T-helper 2 cell treated with Interferon-gamma antibody and Interleukin-4, amounts not matched to agents 5 μg/mL and 100 μg/mL, for 36 hours (primary cell): ENCODE results near the gene MBOAT2.
"Not testable (repeated sequence)": the region's sequence is repeated elsewhere in the genome, so short reads cannot be mapped to it uniquely, and the experiment has no call there.

Experiments used
- DNase-seq: peaks from one replicate; pipeline ENCODE4 v3.0.0; 2021; ENCODE audit warnings: low spot score
- H3K27ac Mint-ChIP-seq: one replicate; pipeline ENCODE4 v1.8.0; 2021; ENCODE audit warnings: mild to moderate bottlenecking, mixed read lengths
- H3K27me3 Mint-ChIP-seq: one replicate; pipeline ENCODE4 v1.8.0; 2021; ENCODE audit warnings: low read depth, mixed read lengths
- H3K36me3 Mint-ChIP-seq: one replicate; pipeline ENCODE4 v1.8.0; 2021; ENCODE audit warnings: low read depth, mixed read lengths
- H3K4me1 Mint-ChIP-seq: one replicate; pipeline ENCODE4 v1.8.0; 2021; ENCODE audit warnings: low read depth, mixed read lengths
- H3K4me3 Mint-ChIP-seq: one replicate; pipeline ENCODE4 v1.8.0; 2022; ENCODE audit warnings: mild to moderate bottlenecking, moderate library complexity, mixed read lengths
- H3K9me3 Mint-ChIP-seq: one replicate; pipeline ENCODE4 v1.8.0; 2021; ENCODE audit warnings: mixed read lengths

The MBOAT2 gene

DNA sequence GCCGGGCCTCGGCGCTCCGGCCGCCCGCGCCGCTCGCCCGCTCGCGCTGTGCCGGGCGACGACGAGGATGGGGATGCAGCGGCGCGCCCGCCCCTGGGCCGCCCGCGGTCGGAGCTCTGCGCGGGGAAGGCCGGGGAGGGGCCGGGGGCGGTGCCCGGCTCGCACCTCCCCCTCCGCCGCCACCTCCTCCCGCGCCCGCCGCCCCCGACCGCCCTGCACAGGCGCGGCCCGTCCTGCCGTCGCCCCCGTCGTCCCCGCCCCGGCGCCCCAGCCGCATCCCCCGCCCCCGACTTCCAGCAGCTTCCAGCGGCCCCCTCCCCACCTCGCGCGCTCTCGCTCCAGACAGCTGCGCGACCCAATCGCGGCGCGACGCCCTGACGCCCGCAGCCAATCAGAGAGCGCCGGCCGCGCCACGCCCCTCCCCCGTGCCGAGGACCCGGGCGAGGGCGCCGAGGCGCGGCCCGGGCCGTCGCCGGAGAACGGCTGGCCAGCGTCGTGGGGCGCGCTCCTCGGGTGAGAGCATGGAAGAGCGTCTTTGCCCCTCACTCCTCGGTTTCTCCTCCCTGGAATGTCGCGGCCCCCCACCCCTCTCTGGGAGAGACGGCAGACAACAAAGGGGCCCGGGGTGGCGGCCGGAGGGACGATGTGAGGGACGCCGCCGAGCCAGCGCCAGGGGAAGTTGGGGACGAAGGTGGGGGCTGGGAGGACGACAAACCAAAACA lies at the start of gene MBOAT2:
TSS of gene MBOAT2 (minus strand) at position 69 of the 722 bp plus-strand sequence. CDS start 70 bp downstream, outside the sequence.
- no peaks in the 10 kb centered on the region for H3K36me3 Mint-ChIP-seq
- H3K4me3 Mint-ChIP-seq = peak within 1 kb of the TSS; percentile 75
- H3K27me3 Mint-ChIP-seq = peaks cover 22% of the 10 kb centered on the region
- peak within 1 kb of the TSS; percentile 35 for H3K27ac Mint-ChIP-seq
- H3K9me3 Mint-ChIP-seq = no peaks in the 10 kb centered on the region
- peaks cover 12% of the 10 kb centered on the region for H3K4me1 Mint-ChIP-seq
- DNase-seq = peak; percentile 81

DNA sequence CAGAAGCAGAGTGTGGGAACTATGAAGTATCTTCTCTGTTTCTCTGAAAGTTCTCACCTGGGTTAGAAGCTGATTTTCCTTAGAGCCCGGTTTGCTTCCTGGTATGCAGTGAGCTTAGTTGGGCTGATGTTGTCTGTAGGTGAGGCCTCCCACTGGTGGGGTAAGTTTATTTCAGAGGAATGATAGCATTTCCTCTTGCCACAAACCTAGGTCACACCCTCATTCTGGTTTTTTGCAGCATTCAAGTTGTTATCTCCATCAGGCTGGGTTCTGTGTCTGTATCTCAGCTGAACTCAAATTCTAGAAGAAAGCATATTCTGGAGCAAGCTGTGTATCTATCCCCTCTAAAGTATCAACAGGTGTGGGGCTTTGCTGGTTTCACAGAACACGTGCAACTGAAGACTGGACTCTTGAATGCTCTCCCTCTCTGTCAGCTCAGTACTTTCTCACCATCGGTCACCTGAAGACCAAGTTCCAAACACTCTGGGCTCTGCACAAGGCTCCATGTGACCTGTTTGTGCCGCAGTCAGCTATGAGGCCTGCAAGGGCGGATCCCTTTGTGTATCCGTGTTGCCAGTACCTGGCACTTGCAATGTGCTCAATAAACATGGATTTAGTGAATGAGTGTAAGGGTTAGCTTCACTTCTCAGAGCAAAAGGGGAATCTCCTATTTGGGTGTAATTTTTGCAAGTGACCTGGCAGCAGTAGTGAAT lies 49.5 kb upstream of the MBOAT2 start:
- Mint-ChIP-seq H3K36me3 (peaks cover 1% of the 10 kb centered on the region), H3K9me3 (peaks cover 9% of the 10 kb centered on the region), H3K27ac (no peak overlapping the region), H3K4me3 (peak overlapping the region; percentile 12), H3K4me1 (peaks cover 14% of the 10 kb centered on the region), H3K27me3 (peaks cover 8% of the 10 kb centered on the region)
- DNase-seq = no peak

GRCh38 chr2:9051451-9051850 lies 48.0 kb upstream of the MBOAT2 start:
- DNase-seq, H3K4me3 Mint-ChIP-seq, H3K9me3 Mint-ChIP-seq, H3K27ac Mint-ChIP-seq, H3K27me3 Mint-ChIP-seq, H3K36me3 Mint-ChIP-seq: not testable (repeated sequence)
- H3K4me1 Mint-ChIP-seq = peaks cover 14% of the 10 kb centered on the region

- Mint-ChIP-seq H3K4me1 (peaks cover 8% of the 10 kb centered on the region), H3K9me3 (peaks cover 3% of the 10 kb centered on the region), H3K27me3 (peaks cover 6% of the 10 kb centered on the region), H3K36me3 (no peaks in the 10 kb centered on the region), H3K4me3 (no peak overlapping the region), H3K27ac (no peak overlapping the region)
- no peak for DNase-seq
Observed at GRCh38 chr2:9050122-9050809, 46.8 kb upstream of the MBOAT2 start.

GRCh38 chr2:9045595-9045994 lies 42.1 kb upstream of the MBOAT2 start:
- Mint-ChIP-seq H3K27me3 (peaks cover 2% of the 10 kb centered on the region), H3K27ac (no peak overlapping the region), H3K4me3 (no peak overlapping the region), H3K4me1 (no peaks in the 10 kb centered on the region), H3K36me3 (no peaks in the 10 kb centered on the region), H3K9me3 (no peaks in the 10 kb centered on the region)
- no peak for DNase-seq

DNA sequence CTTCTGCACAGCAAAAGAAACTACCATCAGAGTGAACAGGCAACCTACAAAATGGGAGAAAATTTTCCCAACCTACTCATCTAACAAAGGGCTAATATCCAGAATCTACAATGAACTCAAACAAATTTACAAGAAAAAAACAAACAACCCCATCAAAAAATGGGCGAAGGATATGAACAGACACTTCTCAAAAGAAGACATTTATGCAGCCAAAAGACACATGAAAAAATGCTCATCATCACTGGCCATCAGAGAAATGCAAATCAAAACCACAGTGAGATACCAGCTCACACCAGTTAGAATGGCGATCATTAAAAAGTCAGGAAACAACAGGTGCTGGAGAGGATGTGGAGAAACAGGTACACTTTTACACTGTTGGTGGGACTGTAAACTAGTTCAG lies 40.0 kb upstream of the MBOAT2 start:
- not testable (repeated sequence) for H3K4me1 Mint-ChIP-seq, H3K4me3 Mint-ChIP-seq, DNase-seq, H3K27me3 Mint-ChIP-seq, H3K9me3 Mint-ChIP-seq, H3K36me3 Mint-ChIP-seq, H3K27ac Mint-ChIP-seq

GRCh38 chr2:9037166-9037565 lies 33.7 kb upstream of the MBOAT2 start:
- DNase-seq = no peak
- H3K4me3 Mint-ChIP-seq = no peak overlapping the region
- H3K4me1 Mint-ChIP-seq = peaks cover 18% of the 10 kb centered on the region
- H3K27ac Mint-ChIP-seq = no peak overlapping the region
- peaks cover 21% of the 10 kb centered on the region for H3K27me3 Mint-ChIP-seq
- peaks cover 6% of the 10 kb centered on the region for H3K9me3 Mint-ChIP-seq
- no peaks in the 10 kb centered on the region for H3K36me3 Mint-ChIP-seq

GRCh38 chr2:9033385-9034168 lies 30.1 kb upstream of the MBOAT2 start:
- H3K4me3 Mint-ChIP-seq = peak overlapping the region; percentile 38
- peaks cover 18% of the 10 kb centered on the region for H3K4me1 Mint-ChIP-seq
- no peak overlapping the region for H3K27ac Mint-ChIP-seq
- peaks cover 42% of the 10 kb centered on the region for H3K27me3 Mint-ChIP-seq
- no peak for DNase-seq
- no peaks in the 10 kb centered on the region for H3K36me3 Mint-ChIP-seq
- peaks cover 6% of the 10 kb centered on the region for H3K9me3 Mint-ChIP-seq

DNA sequence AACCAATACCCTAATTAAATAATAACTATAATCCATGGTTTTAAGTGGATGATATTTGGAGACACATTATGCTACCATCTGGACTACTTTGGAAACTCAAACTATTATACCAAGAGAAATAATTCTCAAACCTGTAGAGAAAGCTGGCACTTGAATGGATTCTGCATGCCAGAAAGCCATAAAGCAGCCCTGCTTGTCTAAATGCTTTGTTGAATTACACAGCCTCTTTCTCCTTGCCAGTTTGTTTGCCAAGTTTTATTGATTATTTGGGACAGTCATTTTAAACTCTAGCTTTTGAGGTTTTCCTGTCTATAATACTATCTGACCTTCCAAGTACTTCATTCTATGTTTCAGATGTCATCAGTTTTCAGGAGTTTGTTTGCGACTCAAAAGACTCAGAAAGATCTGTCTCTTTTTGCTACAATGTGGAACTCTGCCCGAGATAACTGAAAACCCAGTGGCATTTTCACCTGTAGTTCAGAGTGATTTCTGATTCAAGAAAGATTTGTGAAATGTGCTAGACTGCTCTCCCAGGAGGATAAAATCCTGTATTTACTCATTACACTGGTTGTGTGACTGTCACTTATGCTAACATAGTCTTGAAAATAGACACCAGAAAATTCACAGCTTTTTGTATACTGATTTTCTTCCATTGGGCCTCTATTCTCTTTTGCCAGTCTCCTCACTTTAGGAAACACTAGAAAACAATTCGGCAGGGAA lies 29.2 kb upstream of the MBOAT2 start:
- H3K4me1 Mint-ChIP-seq = peaks cover 18% of the 10 kb centered on the region
- DNase-seq = no peak
- peaks cover 45% of the 10 kb centered on the region for H3K27me3 Mint-ChIP-seq
- H3K9me3 Mint-ChIP-seq = no peaks in the 10 kb centered on the region
- H3K36me3 Mint-ChIP-seq = no peaks in the 10 kb centered on the region
- H3K27ac Mint-ChIP-seq = no peak overlapping the region
- H3K4me3 Mint-ChIP-seq = no peak overlapping the region

DNA sequence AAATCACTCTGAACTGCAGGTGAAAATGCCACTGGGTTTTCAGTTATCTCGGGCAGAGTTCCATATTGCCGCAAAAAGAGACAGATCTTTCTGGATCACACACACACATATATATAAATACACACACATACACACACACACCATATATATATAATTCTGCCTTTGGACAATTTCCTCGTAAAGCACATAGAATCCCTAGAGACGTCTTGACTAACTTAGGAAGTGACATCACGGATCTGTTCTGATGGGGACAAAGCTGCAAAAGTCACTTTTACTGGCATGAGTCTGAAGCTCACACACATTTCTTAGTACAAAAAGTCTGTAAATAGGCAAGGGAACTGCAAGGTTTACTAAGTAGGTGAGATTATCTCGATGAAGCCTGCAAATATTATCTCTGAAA lies 28.6 kb upstream of the MBOAT2 start:
- Mint-ChIP-seq H3K27ac (no peak overlapping the region), H3K4me1 (peaks cover 18% of the 10 kb centered on the region), H3K36me3 (no peaks in the 10 kb centered on the region), H3K4me3 (no peak overlapping the region), H3K27me3 (peaks cover 45% of the 10 kb centered on the region), H3K9me3 (no peaks in the 10 kb centered on the region)
- DNase-seq = no peak

DNA sequence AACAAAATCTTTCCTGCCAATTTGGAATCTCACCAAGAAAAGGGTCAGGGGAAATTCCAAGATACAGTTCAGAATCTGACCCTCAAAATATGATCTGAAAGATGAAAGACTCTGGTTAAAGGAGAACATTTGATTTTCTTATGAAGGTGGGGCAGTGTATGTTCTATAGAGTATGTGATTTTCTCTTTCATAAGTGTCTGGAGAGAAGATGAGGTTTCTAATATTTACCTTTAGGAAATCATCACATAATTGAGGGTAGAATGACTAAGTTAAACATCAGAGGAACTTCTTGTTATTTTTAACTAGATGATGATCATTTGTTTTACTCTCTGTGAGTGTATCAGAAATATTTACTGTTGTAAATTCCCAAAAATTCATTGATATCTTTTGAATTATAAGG lies 27.8 kb upstream of the MBOAT2 start:
- Mint-ChIP-seq H3K27ac (no peak overlapping the region), H3K9me3 (no peaks in the 10 kb centered on the region), H3K27me3 (peaks cover 45% of the 10 kb centered on the region), H3K36me3 (no peaks in the 10 kb centered on the region), H3K4me3 (no peak overlapping the region), H3K4me1 (peaks cover 18% of the 10 kb centered on the region)
- no peak for DNase-seq

DNA sequence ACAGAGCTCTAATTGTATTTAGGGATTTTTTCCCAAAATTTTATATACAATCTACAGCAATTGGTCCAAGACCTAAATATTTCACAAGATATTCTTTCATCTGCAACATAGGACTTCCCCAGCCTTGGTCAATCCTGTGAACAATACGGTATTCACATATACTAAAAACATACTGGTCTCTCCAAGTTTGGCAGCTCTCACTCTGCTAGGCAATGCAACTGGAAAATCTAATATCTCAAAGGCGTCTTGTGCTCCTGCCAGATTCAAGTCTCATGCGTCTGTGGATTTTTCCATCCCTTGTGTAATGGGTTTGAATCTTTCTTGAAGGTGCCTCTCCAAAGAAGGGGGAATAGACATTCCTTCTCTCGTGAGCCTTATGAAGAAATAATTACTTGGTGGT lies 27.4 kb upstream of the MBOAT2 start:
- no peak for DNase-seq
- Mint-ChIP-seq H3K4me1 (peaks cover 18% of the 10 kb centered on the region), H3K36me3 (no peaks in the 10 kb centered on the region), H3K27ac (no peak overlapping the region), H3K9me3 (no peaks in the 10 kb centered on the region), H3K27me3 (peaks cover 41% of the 10 kb centered on the region), H3K4me3 (no peak overlapping the region)

DNA sequence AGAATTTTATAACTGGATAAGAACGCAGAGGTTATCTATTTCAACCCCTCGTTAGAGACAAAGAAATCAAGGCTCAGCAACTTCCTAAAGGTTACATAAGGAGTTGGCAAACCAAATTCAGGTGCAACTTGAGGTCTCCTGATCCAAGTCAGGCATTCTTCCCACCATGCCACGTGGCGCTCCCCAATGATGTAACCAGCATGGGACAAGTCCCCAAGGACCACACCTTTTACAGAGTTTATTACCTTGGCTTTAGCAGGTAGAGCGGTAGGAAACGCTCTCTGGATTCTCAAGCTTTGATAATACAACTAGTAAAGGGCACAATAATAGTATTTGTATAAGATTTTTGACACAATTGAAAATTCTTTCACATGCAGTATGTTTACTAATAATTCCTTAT lies 26.7 kb upstream of the MBOAT2 start:
- Mint-ChIP-seq H3K9me3 (no peaks in the 10 kb centered on the region), H3K4me3 (no peak overlapping the region), H3K27me3 (peaks cover 39% of the 10 kb centered on the region), H3K36me3 (no peaks in the 10 kb centered on the region), H3K4me1 (peaks cover 18% of the 10 kb centered on the region), H3K27ac (no peak overlapping the region)
- no peak for DNase-seq
